ENCODE data around the gene DCLK2.

Gene DCLK2

GRCh38 chr4:150039274-150040127, 38.7 kb upstream of the DCLK2 start:
- TF ChIP-seq CTCF (IDR thresholded peaks at IDR 0.05; ENCODE audit: low read length, missing control alignments) = no peak
- no peak for DNase-seq (ENCODE audit: low read depth)
- H3K4me3 ChIP-seq (replicated peaks; ENCODE audit: low read depth, low read length) = no peak overlapping the region

DNA sequence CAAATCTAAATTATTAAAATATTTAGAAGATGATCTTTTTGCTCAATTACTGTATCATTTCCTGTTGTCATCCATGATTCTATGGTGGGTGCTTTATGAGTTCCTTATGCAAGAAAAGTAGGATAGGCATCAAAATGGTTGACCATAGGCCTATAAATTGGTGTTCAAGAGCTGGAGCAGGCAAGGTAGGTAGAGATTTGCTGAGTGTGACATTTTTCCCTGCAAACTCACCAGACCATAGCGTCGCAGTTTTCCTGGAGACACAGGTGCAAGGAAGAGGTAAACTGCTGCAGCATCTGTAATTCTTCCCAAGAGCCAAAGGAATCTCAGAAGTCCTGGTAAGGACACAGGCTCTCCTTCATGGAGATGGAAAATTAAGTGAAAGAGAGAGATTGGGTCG, 33.7 kb upstream of the DCLK2 start:
- no peak overlapping the region for H3K4me3 ChIP-seq (replicated peaks; ENCODE audit: low read depth, low read length)
- no peak for TF ChIP-seq CTCF (IDR thresholded peaks at IDR 0.05; ENCODE audit: low read length, missing control alignments)
- DNase-seq (ENCODE audit: low read depth) = no peak

DNA sequence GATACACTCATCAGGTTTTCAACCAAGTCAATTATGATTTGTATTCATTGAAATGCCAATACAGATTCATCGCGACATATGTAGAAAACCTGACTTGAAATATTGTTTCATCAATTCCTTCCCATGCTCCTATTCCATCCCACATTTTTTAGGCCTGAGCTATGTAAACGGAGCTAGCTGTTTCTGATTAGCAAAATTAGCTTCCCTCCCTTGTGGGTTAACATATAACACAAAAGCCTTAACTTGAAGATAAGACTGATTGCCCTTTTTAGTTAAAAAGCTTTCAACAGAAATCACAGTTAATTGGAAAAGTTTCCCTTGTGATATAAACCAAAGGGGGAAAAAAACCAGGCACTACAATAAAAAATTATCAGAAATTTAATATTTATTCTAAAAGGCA, 32.8 kb upstream of the DCLK2 start:
- no peak for DNase-seq (ENCODE audit: low read depth)
- TF ChIP-seq CTCF (IDR thresholded peaks at IDR 0.05; ENCODE audit: low read length, missing control alignments) = no peak
- no peak overlapping the region for H3K4me3 ChIP-seq (replicated peaks; ENCODE audit: low read depth, low read length)

- TF ChIP-seq CTCF (IDR thresholded peaks at IDR 0.05; ENCODE audit: low read length, missing control alignments) = no peak
- no peak for DNase-seq (ENCODE audit: low read depth)
- no peak overlapping the region for H3K4me3 ChIP-seq (replicated peaks; ENCODE audit: low read depth, low read length)
These were observed 31.5 kb upstream of the DCLK2 start for GRCh38 chr4:150046728-150047217.

DNA sequence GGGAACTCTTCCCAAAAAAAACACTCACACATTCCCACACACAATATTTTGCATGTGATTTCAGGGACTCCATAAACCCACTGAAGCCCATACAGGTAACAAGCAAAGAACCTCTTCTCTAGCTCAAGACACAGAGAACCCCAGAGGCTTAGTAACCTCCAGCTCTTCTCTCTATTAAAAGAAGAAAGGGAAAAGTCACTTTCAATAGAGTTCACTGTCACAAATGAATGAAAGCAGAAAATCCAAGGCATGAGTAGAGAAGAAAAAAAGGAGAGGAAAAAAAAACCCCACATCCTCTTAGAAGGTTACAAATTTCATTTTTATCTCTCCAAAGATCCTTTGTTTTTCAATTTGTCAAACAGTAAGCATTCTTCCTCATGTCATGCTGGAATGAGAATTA, 30.7 kb upstream of the DCLK2 start:
- no peak for TF ChIP-seq CTCF (IDR thresholded peaks at IDR 0.05; ENCODE audit: low read length, missing control alignments)

DNA sequence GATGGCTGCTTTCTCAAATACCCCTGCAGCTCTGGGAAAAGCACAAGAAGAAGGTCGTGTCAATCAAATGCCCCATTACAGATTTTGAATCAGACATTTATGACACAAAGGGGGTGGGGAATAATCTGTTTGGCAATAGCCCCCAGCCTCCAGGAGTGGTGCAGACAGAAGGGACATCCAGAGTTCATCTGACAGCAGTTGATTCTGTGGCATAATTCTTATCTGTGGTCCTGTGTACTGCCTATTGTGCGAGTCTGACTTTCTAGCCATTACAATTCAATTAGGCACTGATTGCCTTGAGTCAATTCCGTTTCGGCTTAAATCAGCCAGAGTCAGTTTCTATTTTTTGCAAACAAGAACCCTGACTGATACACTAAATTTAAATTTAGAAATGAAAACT, 28.6 kb upstream of the DCLK2 start:
- no peak for DNase-seq (ENCODE audit: low read depth)
- no peak overlapping the region for H3K4me3 ChIP-seq (replicated peaks; ENCODE audit: low read depth, low read length)
- no peak for TF ChIP-seq CTCF (IDR thresholded peaks at IDR 0.05; ENCODE audit: low read length, missing control alignments)

More for the DNA sequence above, 30.7 kb upstream of the DCLK2 start:
- H3K4me3 ChIP-seq (replicated peaks; ENCODE audit: low read depth, low read length) = no peak overlapping the region
- no peak for DNase-seq (ENCODE audit: low read depth)

DNA sequence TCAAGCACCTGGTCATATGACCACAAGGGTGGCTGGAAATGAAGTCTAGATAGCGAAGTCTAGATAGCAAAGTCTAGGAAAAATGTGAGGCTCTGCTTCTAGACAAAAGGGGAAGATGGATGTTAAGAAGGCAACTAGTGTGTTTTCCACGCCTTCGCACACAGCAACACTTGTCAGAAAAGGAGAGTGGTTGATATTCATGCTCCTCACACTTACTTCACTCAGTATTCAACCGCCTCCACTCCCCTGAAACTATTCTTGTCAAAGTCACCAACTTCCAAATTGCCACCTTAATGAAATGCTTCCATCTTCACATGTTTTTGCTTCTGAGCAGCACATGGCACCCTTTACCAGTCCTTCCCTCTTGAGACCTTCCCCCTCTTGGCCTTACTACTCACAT, 27.7 kb upstream of the DCLK2 start:
- H3K4me3 ChIP-seq (replicated peaks; ENCODE audit: low read depth, low read length) = no peak overlapping the region
- no peak for TF ChIP-seq CTCF (IDR thresholded peaks at IDR 0.05; ENCODE audit: low read length, missing control alignments)
- DNase-seq (ENCODE audit: low read depth) = no peak

Data from fibroblast of pulmonary artery (primary cell).